NCI-H187 (cell line): ENCODE data around the gene ATP8A2.
A peak's percentile ranks its signal among the peaks of the same experiment; 100 is the strongest.
"Not testable (repeated sequence)": the region's sequence is repeated elsewhere in the genome, so short reads cannot be mapped to it uniquely, and the experiment has no call there.

Experiments
- DNase-seq, 2 experiments: peaks; one replicate each; lab custom pipeline; 2025; lab: John Stamatoyannopoulos, UW

Gene ATP8A2

GRCh38 chr13:25806264-25806974 lies 434.6 kb downstream of the ATP8A2 start:
- no peak for DNase-seq

GRCh38 chr13:25807562-25807961 lies 435.8 kb downstream of the ATP8A2 start:
- DNase-seq: no peak

GRCh38 chr13:25811506-25811905 lies 439.7 kb downstream of the ATP8A2 start:
- DNase-seq: no peak

- DNase-seq: peak in 1 of 2 experiments; percentile 12
Measured at GRCh38 chr13:25816239-25816638, 444.5 kb downstream of the ATP8A2 start.

GRCh38 chr13:25819856-25820530 lies 448.2 kb downstream of the ATP8A2 start:
- DNase-seq: peak in 1 of 2 experiments; percentile 20

GRCh38 chr13:25821776-25822175 lies 450.0 kb downstream of the ATP8A2 start:
- no peak for DNase-seq

GRCh38 chr13:25827221-25827620 lies 455.4 kb downstream of the ATP8A2 start:
- DNase-seq: not testable (repeated sequence)

- no peak for DNase-seq
Measured at GRCh38 chr13:25827831-25828465, 456.2 kb downstream of the ATP8A2 start.

GRCh38 chr13:25833761-25834160 lies 462.0 kb downstream of the ATP8A2 start:
- no peak for DNase-seq

- peak in 1 of 2 experiments; percentile 29 for DNase-seq
Measured at GRCh38 chr13:25836574-25837336, 465.0 kb downstream of the ATP8A2 start.

GRCh38 chr13:25839371-25839770 lies 467.6 kb downstream of the ATP8A2 start:
- no peak for DNase-seq

- no peak for DNase-seq
Measured at GRCh38 chr13:25840261-25840660, 468.5 kb downstream of the ATP8A2 start.

- DNase-seq: no peak
Measured at GRCh38 chr13:25840931-25841330, 469.2 kb downstream of the ATP8A2 start.

GRCh38 chr13:25843692-25844091 lies 471.9 kb downstream of the ATP8A2 start:
- no peak for DNase-seq

GRCh38 chr13:25844559-25845434 lies 473.0 kb downstream of the ATP8A2 start:
- no peak for DNase-seq

GRCh38 chr13:25846222-25846984 lies 474.6 kb downstream of the ATP8A2 start:
- DNase-seq: no peak

GRCh38 chr13:25847145-25847544 lies 475.4 kb downstream of the ATP8A2 start:
- DNase-seq: no peak

- DNase-seq: no peak
Measured at GRCh38 chr13:25847635-25848626, 476.2 kb downstream of the ATP8A2 start.
